IPS DF 19.7 (cell line): Measurements from ENCODE around the gene SATL1.
"Not testable (repeated sequence)": the region's sequence is repeated elsewhere in the genome, so short reads cannot be mapped to it uniquely, and the experiment has no call there.

Experiments
- DNase-seq: peaks from one replicate; pipeline ENCODE4 v3.0.0-alpha.2; 2013; ENCODE audit warnings: low read depth, low spot score

Gene SATL1

GRCh38 chrX:85111347-85111746 lies 132.2 kb downstream of the SATL1 start:
- no peak for DNase-seq

GRCh38 chrX:85109235-85109634 lies 134.3 kb downstream of the SATL1 start:
- DNase-seq = no peak

GRCh38 chrX:85108165-85108564 lies 135.4 kb downstream of the SATL1 start:
- DNase-seq = no peak

GRCh38 chrX:85107407-85107806 lies 136.2 kb downstream of the SATL1 start:
- no peak for DNase-seq

GRCh38 chrX:85089321-85089840 lies 154.2 kb downstream of the SATL1 start:
- DNase-seq = no peak

GRCh38 chrX:85084770-85085393 lies 158.7 kb downstream of the SATL1 start:
- DNase-seq = no peak

- not testable (repeated sequence) for DNase-seq
These were observed 166.3 kb downstream of the SATL1 start for GRCh38 chrX:85077247-85077646.

- DNase-seq = no peak
These were observed 177.9 kb downstream of the SATL1 start for GRCh38 chrX:85065512-85066198.

- DNase-seq = no peak
These were observed 190.8 kb downstream of the SATL1 start for GRCh38 chrX:85052636-85053343.

GRCh38 chrX:85052205-85052604 lies 191.4 kb downstream of the SATL1 start:
- DNase-seq = no peak

GRCh38 chrX:85051627-85052026 lies 192.0 kb downstream of the SATL1 start:
- DNase-seq = no peak
